KMS-11 (cell line): ENCODE measurements around the gene UROD.

ENCODE experiments used
- H2AFZ ChIP-seq: fragments of 200-600 bp; sonication (generic); 2 replicates; pipeline ENCODE4 v1.6.1; 2016; ENCODE audit warnings: antibody characterized with exemption, mixed run types, low read depth
- H3K27ac ChIP-seq: fragments of 200-600 bp; sonication (generic); 2 replicates; pipeline ENCODE4 v1.6.1; 2016; ENCODE audit warnings: mild to moderate bottlenecking, mixed run types
- H3K27me3 ChIP-seq: fragments of 200-600 bp; sonication (generic); 2 replicates; pipeline ENCODE4 v1.6.1; 2017; ENCODE audit warnings: mild to moderate bottlenecking, low read depth, mixed run types, moderate library complexity; ENCODE audit not compliant: insufficient read depth
- H3K36me3 ChIP-seq: fragments of 200-600 bp; sonication (generic); 2 replicates; pipeline ENCODE4 v1.6.1; 2017; ENCODE audit warnings: mild to moderate bottlenecking, mixed run types; ENCODE audit not compliant: insufficient read depth
- H3K4me1 ChIP-seq: fragments of 200-600 bp; sonication (generic); 2 replicates; pipeline ENCODE4 v1.6.1; 2016; ENCODE audit warnings: mild to moderate bottlenecking, low read depth, mixed run types; ENCODE audit not compliant: poor library complexity, severe bottlenecking
- H3K4me2 ChIP-seq: fragments of 200-600 bp; sonication (generic); 2 replicates; pipeline ENCODE4 v1.7.0; 2016; ENCODE audit warnings: mild to moderate bottlenecking, mixed run types
- H3K4me3 ChIP-seq: fragments of 200-600 bp; sonication (generic); IDR thresholded peaks from 2 replicates; pipeline ENCODE4 v1.6.1; 2017; ENCODE audit warnings: low read depth, low read length, mixed read lengths; ENCODE audit not compliant: insufficient read depth
- H3K79me2 ChIP-seq: fragments of 200-600 bp; sonication (generic); 2 replicates; pipeline ENCODE4 v1.6.1; 2016; ENCODE audit warnings: low read depth, mixed run types; ENCODE audit not compliant: insufficient read depth
- H3K9ac ChIP-seq: fragments of 200-600 bp; sonication (generic); 2 replicates; pipeline ENCODE4 v1.6.1; 2016; ENCODE audit warnings: mild to moderate bottlenecking, mixed run types
- H4K20me1 ChIP-seq: fragments of 200-600 bp; sonication (generic); 2 replicates; pipeline ENCODE4 v1.6.1; 2016; ENCODE audit warnings: mild to moderate bottlenecking, mixed run types; ENCODE audit not compliant: insufficient read depth
- TF ChIP-seq, protein P1 (sequence below): fragments of 200-600 bp; sonication (generic); conservative IDR thresholded peaks from 2 replicates; pipeline ENCODE4 v1.6.1; 2017; ENCODE audit warnings: low read depth, mild to moderate bottlenecking, antibody characterized with exemption, low read length, moderate library complexity, mixed read lengths

The UROD gene

GRCh38 chr1:45007311-45007710 lies 4.7 kb upstream of the UROD start:
- no peak overlapping the region for H3K4me3 ChIP-seq
- TF ChIP-seq, protein P1, sequence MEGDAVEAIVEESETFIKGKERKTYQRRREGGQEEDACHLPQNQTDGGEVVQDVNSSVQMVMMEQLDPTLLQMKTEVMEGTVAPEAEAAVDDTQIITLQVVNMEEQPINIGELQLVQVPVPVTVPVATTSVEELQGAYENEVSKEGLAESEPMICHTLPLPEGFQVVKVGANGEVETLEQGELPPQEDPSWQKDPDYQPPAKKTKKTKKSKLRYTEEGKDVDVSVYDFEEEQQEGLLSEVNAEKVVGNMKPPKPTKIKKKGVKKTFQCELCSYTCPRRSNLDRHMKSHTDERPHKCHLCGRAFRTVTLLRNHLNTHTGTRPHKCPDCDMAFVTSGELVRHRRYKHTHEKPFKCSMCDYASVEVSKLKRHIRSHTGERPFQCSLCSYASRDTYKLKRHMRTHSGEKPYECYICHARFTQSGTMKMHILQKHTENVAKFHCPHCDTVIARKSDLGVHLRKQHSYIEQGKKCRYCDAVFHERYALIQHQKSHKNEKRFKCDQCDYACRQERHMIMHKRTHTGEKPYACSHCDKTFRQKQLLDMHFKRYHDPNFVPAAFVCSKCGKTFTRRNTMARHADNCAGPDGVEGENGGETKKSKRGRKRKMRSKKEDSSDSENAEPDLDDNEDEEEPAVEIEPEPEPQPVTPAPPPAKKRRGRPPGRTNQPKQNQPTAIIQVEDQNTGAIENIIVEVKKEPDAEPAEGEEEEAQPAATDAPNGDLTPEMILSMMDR = no peak
- H2AFZ ChIP-seq = no peak overlapping the region
- H3K9ac ChIP-seq = no peak overlapping the region
- peaks cover 11% of the 10 kb centered on the region for H3K4me1 ChIP-seq
- no peaks in the 10 kb centered on the region for H4K20me1 ChIP-seq
- H3K4me2 ChIP-seq = no peak overlapping the region
- no peak overlapping the region for H3K27ac ChIP-seq
- H3K27me3 ChIP-seq = no peaks in the 10 kb centered on the region
- H3K79me2 ChIP-seq = no peaks in the 10 kb centered on the region
- no peaks in the 10 kb centered on the region for H3K36me3 ChIP-seq

GRCh38 chr1:45008076-45008475 lies 4.0 kb upstream of the UROD start:
- H3K4me3 ChIP-seq = no peak overlapping the region
- no peaks in the 10 kb centered on the region for H3K27me3 ChIP-seq
- no peak overlapping the region for H2AFZ ChIP-seq
- no peak overlapping the region for H3K27ac ChIP-seq
- H3K4me1 ChIP-seq = peaks cover 11% of the 10 kb centered on the region
- no peaks in the 10 kb centered on the region for H4K20me1 ChIP-seq
- H3K79me2 ChIP-seq = no peaks in the 10 kb centered on the region
- H3K4me2 ChIP-seq = no peak overlapping the region
- no peak overlapping the region for H3K9ac ChIP-seq
- H3K36me3 ChIP-seq = no peaks in the 10 kb centered on the region
- TF ChIP-seq, protein P1 = no peak

GRCh38 chr1:45008516-45008915 lies 3.5 kb upstream of the UROD start:
- Histone ChIP-seq H3K4me1 (peaks cover 11% of the 10 kb centered on the region), H3K9ac (no peak overlapping the region), H4K20me1 (no peaks in the 10 kb centered on the region), H3K4me3 (no peak overlapping the region), H3K36me3 (no peaks in the 10 kb centered on the region), H3K79me2 (no peaks in the 10 kb centered on the region), H3K4me2 (no peak overlapping the region), H2AFZ (no peak overlapping the region), H3K27me3 (no peaks in the 10 kb centered on the region), H3K27ac (no peak overlapping the region)
- TF ChIP-seq, protein P1 = no peak

- Histone ChIP-seq H3K36me3 (no peaks in the 10 kb centered on the region), H3K27ac (no peak overlapping the region), H3K4me2 (no peak overlapping the region; the same call in 1 of the 2 replicates), H2AFZ (no peak overlapping the region), H3K4me1 (peaks cover 11% of the 10 kb centered on the region), H3K9ac (no peak overlapping the region), H4K20me1 (no peaks in the 10 kb centered on the region), H3K79me2 (no peaks in the 10 kb centered on the region), H3K4me3 (no peak overlapping the region), H3K27me3 (no peaks in the 10 kb centered on the region)
- TF ChIP-seq, protein P1 = no peak
These were observed 2.7 kb upstream of the UROD start for GRCh38 chr1:45009296-45009865.
